ENCODE results near the gene CLEC18C. TPM values are rescaled to one million over a fixed set of nuclear protein-coding genes. Genes with fewer than 3 reads are reported as not detected.

The CLEC18C gene
- total RNA-seq, 1 donor from 2014 or later: not detected

- no peak for TF ChIP-seq CTCF (IDR thresholded peaks at IDR 0.05)
- peaks cover 88 to 100% of the 10 kb centered on the region in 2 donors for H3K36me3 ChIP-seq
- no peaks in the 10 kb centered on the region for H3K4me1 ChIP-seq
- H3K27ac ChIP-seq: no peak overlapping the region
- no peaks in the 10 kb centered on the region for H3K27me3 ChIP-seq
- intact Hi-C loops (cut with DNase I): no loop called here
- DNase-seq (ENCODE audit: low spot score in 2 of 2): no peak
- H3K9me3 ChIP-seq: no peaks in the 10 kb centered on the region
- no peak overlapping the region for H3K4me3 ChIP-seq
Measured at GRCh38 chr16:70157477-70158260, 15.9 kb upstream of the CLEC18C start.

GRCh38 chr16:70158261-70158939 lies 15.2 kb upstream of the CLEC18C start:
- Histone ChIP-seq H3K27ac (no peak overlapping the region), H3K36me3 (peaks cover 80 to 94% of the 10 kb centered on the region in 2 donors)
- intact Hi-C loops (cut with DNase I): no loop called here

GRCh38 chr16:70159355-70160348 lies 13.9 kb upstream of the CLEC18C start:
- H3K27me3 ChIP-seq: no peaks in the 10 kb centered on the region
- intact Hi-C loops (cut with DNase I): no loop called here
- H3K36me3 ChIP-seq: peaks cover 69 to 81% of the 10 kb centered on the region in 2 donors
- no peak for TF ChIP-seq CTCF (IDR thresholded peaks at IDR 0.05)
- H3K9me3 ChIP-seq: no peaks in the 10 kb centered on the region
- no peak overlapping the region for H3K4me3 ChIP-seq
- no peak for DNase-seq (ENCODE audit: low spot score in 2 of 2)
- no peak overlapping the region for H3K27ac ChIP-seq
- H3K4me1 ChIP-seq: no peaks in the 10 kb centered on the region

More at GRCh38 chr16:70158261-70158939, 15.2 kb upstream of the CLEC18C start:
- DNase-seq (ENCODE audit: low spot score in 2 of 2): no peak
- Histone ChIP-seq H3K4me1 (no peaks in the 10 kb centered on the region), H3K27me3 (no peaks in the 10 kb centered on the region), H3K9me3 (no peaks in the 10 kb centered on the region), H3K4me3 (no peak overlapping the region)
- no peak for TF ChIP-seq CTCF (IDR thresholded peaks at IDR 0.05)

- Histone ChIP-seq H3K9me3 (no peaks in the 10 kb centered on the region), H3K4me1 (no peaks in the 10 kb centered on the region), H3K27ac (no peak overlapping the region), H3K4me3 (no peak overlapping the region), H3K27me3 (no peaks in the 10 kb centered on the region), H3K36me3 (peaks cover 63 to 74% of the 10 kb centered on the region in 2 donors)
- DNase-seq (ENCODE audit: low spot score in 2 of 2): no peak
- intact Hi-C loops (cut with DNase I): no loop called here
- no peak for TF ChIP-seq CTCF (IDR thresholded peaks at IDR 0.05)
Measured at GRCh38 chr16:70160388-70160787, 13.2 kb upstream of the CLEC18C start.

- intact Hi-C loops (cut with DNase I): no loop called here
- Histone ChIP-seq H3K4me3 (no peak overlapping the region), H3K27ac (no peak overlapping the region), H3K27me3 (no peaks in the 10 kb centered on the region), H3K36me3 (peaks cover 59 to 69% of the 10 kb centered on the region in 2 donors), H3K9me3 (no peaks in the 10 kb centered on the region), H3K4me1 (no peaks in the 10 kb centered on the region)
- no peak for TF ChIP-seq CTCF (IDR thresholded peaks at IDR 0.05)
- DNase-seq (ENCODE audit: low spot score in 2 of 2): no peak
Measured at GRCh38 chr16:70160821-70161220, 12.8 kb upstream of the CLEC18C start.
